ENCODE data around the gene DNHD1. TPM values are rescaled to one million over a fixed set of nuclear protein-coding genes. Genes with fewer than 3 reads are reported as not detected.

The DNHD1 gene
- total RNA-seq, 1 experiment from 2014 or later = 10.6 TPM

GRCh38 chr11:6608726-6609501 lies 111.8 kb downstream of the DNHD1 start:
- no peak for DNase-seq (ENCODE audit: low read depth, low spot score)
- ChIA-PET POLR2A (no interaction called here), CTCF (interaction anchor here (1.0 kb wide), 1 partner anchor 78 kb away, joined by 3 read pairs; no protein-coding TSS in a partner anchor)
- H3K4me3 ChIP-seq (ENCODE audit: low read depth in 2 of 2, low read length in 2 of 2) = no peak overlapping the region
- TF ChIP-seq CTCF (IDR thresholded peaks at IDR 0.05) (no peak), POLR2AphosphoS5 (IDR thresholded peaks at IDR 0.05; ENCODE audit: low read depth, low read length) (peak; percentile 48)
- peak overlapping the region; percentile 14; the same call in 1 of the 2 replicates for H3K27ac ChIP-seq (ENCODE audit: low read length)
- intact Hi-C loops (cut with micrococcal nuclease; ENCODE audit: unreplicated experiment) = loop anchor here (10.0 kb wide), 1 partner anchor 234 kb away; no protein-coding TSS in a partner anchor
- no peak for ATAC-seq
- no peaks in the 10 kb centered on the region for H3K27me3 ChIP-seq (ENCODE audit: control insufficient read depth, insufficient read depth, low read length)
- peaks cover 56% of the 10 kb centered on the region for H3K4me1 ChIP-seq (ENCODE audit: control insufficient read depth, insufficient read depth, low read length)
- peaks cover 29% of the 10 kb centered on the region for H3K36me3 ChIP-seq (ENCODE audit: control insufficient read depth, insufficient read depth, low read length)
- H3K9me3 ChIP-seq (ENCODE audit: control insufficient read depth, insufficient read depth, low read depth, low read length) = no peaks in the 10 kb centered on the region
- TSS peak; percentile 6 for BruUV-seq (replicated peaks)
- in situ Hi-C loops (cut with HindIII; ENCODE audit: low pct_unique_long_range_greater_than_20kb, low sequenced_read_pairs) = no loop called here

GRCh38 chr11:6609502-6610015 lies 112.5 kb downstream of the DNHD1 start:
- CTCF ChIA-PET = interaction anchor here (1.0 kb wide), 1 partner anchor 78 kb away, joined by 3 read pairs; no protein-coding TSS in a partner anchor
- POLR2A ChIA-PET = no interaction called here
- BruUV-seq (replicated peaks) = no TSS peak

GRCh38 chr11:6610591-6610990 lies 113.5 kb downstream of the DNHD1 start:
- no peak for ATAC-seq
- Histone ChIP-seq H3K4me3 (ENCODE audit: low read depth in 2 of 2, low read length in 2 of 2) (peak overlapping the region; percentile 57 to 94), H3K4me1 (ENCODE audit: control insufficient read depth, insufficient read depth, low read length) (peaks cover 46% of the 10 kb centered on the region), H3K27me3 (ENCODE audit: control insufficient read depth, insufficient read depth, low read length) (no peaks in the 10 kb centered on the region), H3K36me3 (ENCODE audit: control insufficient read depth, insufficient read depth, low read length) (peaks cover 29% of the 10 kb centered on the region), H3K27ac (ENCODE audit: low read length) (peak overlapping the region; percentile 87), H3K9me3 (ENCODE audit: control insufficient read depth, insufficient read depth, low read depth, low read length) (no peaks in the 10 kb centered on the region)
- POLR2A ChIA-PET = no interaction called here
- in situ Hi-C loops (cut with HindIII; ENCODE audit: low pct_unique_long_range_greater_than_20kb, low sequenced_read_pairs) (no loop called here), intact Hi-C loops (cut with micrococcal nuclease; ENCODE audit: unreplicated experiment) (loop anchor here (5.0 kb wide), 1 partner anchor 72 kb away; the partner anchor contains the start of gene MRPL17)
- no TSS peak for BruUV-seq (replicated peaks)
- CTCF ChIA-PET = no interaction called here
- DNase-seq (ENCODE audit: low read depth, low spot score) = no peak
- 0 out of 2 replicates have a peak, but pooled peaks have one; percentile 25 for TF ChIP-seq SIN3A (IDR thresholded peaks at IDR 0.05; ENCODE audit: borderline replicate concordance, insufficient read depth, low read depth, low read length)
- no peak for TF ChIP-seq REST (IDR thresholded peaks at IDR 0.05; ENCODE audit: insufficient read depth in 1 of 2, low read depth in 2 of 2, low read length in 1 of 2)

More at GRCh38 chr11:6609502-6610015, 112.5 kb downstream of the DNHD1 start:
- Histone ChIP-seq H3K4me1 (ENCODE audit: control insufficient read depth, insufficient read depth, low read length) (peaks cover 56% of the 10 kb centered on the region), H3K27ac (ENCODE audit: low read length) (peak overlapping the region; percentile 14; the same call in 1 of the 2 replicates), H3K27me3 (ENCODE audit: control insufficient read depth, insufficient read depth, low read length) (no peaks in the 10 kb centered on the region), H3K36me3 (ENCODE audit: control insufficient read depth, insufficient read depth, low read length) (peaks cover 29% of the 10 kb centered on the region), H3K4me3 (ENCODE audit: low read depth in 2 of 2, low read length in 2 of 2) (no peak overlapping the region), H3K9me3 (ENCODE audit: control insufficient read depth, insufficient read depth, low read depth, low read length) (no peaks in the 10 kb centered on the region)
- no peak for ATAC-seq
- TF ChIP-seq CTCF (IDR thresholded peaks at IDR 0.05) (no peak), POLR2AphosphoS5 (IDR thresholded peaks at IDR 0.05; ENCODE audit: low read depth, low read length) (peak; percentile 52), TCF7L2 (IDR thresholded peaks at IDR 0.05; ENCODE audit: low read depth, low read length) (no peak)
- in situ Hi-C loops (cut with HindIII; ENCODE audit: low pct_unique_long_range_greater_than_20kb, low sequenced_read_pairs) = no loop called here
- DNase-seq (ENCODE audit: low read depth, low spot score) = no peak
- intact Hi-C loops (cut with micrococcal nuclease; ENCODE audit: unreplicated experiment) = loop anchor here (5.0 to 10.0 kb wide), 2 partner anchors 73 to 235 kb away; partner anchors contain the start of gene MRPL17

Measured in Panc1 (cell line).